HepG2 (cell line): ENCODE results near the gene EPHA6. TPM values are rescaled to one million over a fixed set of nuclear protein-coding genes. Genes with fewer than 3 reads are reported as not detected.

Source experiments
- ATAC-seq: fragments of 200-7000 bp; cut with Tn5 transposase; 3 replicates; pipeline ENCODE4 v1.9.1; 2020; ENCODE audit warnings: mild to moderate bottlenecking, moderate library complexity
- BruUV-seq: library from RNA; stranded (reverse); fragments of 400-500 nt; replicated peaks from 2 replicates; lab custom pipeline; 2021; lab: Mats Ljungman, UMichigan
- CTCF ChIA-PET: fragments of 300-600 bp; formaldehyde crosslinking; extraction: SDS; loops from one replicate; lab custom pipeline; 2021; ENCODE audit warnings: low total read pairs, inconsistent platforms, low intra/inter-chr PET ratio; lab: Yijun Ruan, JAX
- POLR2A ChIA-PET: fragments of 350-600 bp; sonication (Branson Sonifier 250); formaldehyde crosslinking; loops from one replicate; lab custom pipeline; 2020; ENCODE audit warnings: antibody characterized with exemption, inconsistent platforms; lab: Yijun Ruan, JAX
- DNase-seq: peaks from one replicate; pipeline ENCODE4 v3.0.0-alpha.2; 2015; ENCODE audit warnings: low spot score
- FAIRE-seq: peaks from 3 replicates; lab custom pipeline; 2011; peaks lifted over from hg19 to GRCh38; lab: Jason Lieb, UNC
- H2AFZ ChIP-seq: one replicate; pipeline ENCODE4 v1.6.1; 2011; ENCODE audit warnings: low read length, inconsistent platforms
- H3K27ac ChIP-seq: fragments of 300-600 bp; 3 replicates; pipeline ENCODE4 v1.8.0; 2011; ENCODE audit warnings: mixed run types, mild to moderate bottlenecking, mixed read lengths, low read length, inconsistent platforms; ENCODE audit not compliant: insufficient read depth; ENCODE audit errors: extremely low read length
- H3K27me3 ChIP-seq, 2 experiments: fragments of 200-600 bp in 1 of 2; 2 replicates in 1 of 2; 3 replicates in 1 of 2; pipeline versions ENCODE4 v1.6.0 to v1.8.0; 2011; ENCODE audit warnings: low read length in 2 of 2, mild to moderate bottlenecking in 2 of 2, moderate library complexity in 2 of 2, inconsistent platforms in 1 of 2; ENCODE audit not compliant: insufficient read depth in 2 of 2, control insufficient read depth in 1 of 2
- H3K36me3 ChIP-seq, 2 experiments: fragments of 200-600 bp in 1 of 2; replicated peaks in 1 of 2; 2 replicates in 1 of 2; 3 replicates in 1 of 2; pipeline versions ENCODE4 v1.5.1 to v1.8.0; 2011; ENCODE audit warnings: low read length in 2 of 2, inconsistent platforms in 1 of 2; ENCODE audit not compliant: insufficient read depth in 2 of 2, control insufficient read depth in 1 of 2
- H3K4me1 ChIP-seq: 2 replicates; pipeline ENCODE4 v1.5.1; 2012; ENCODE audit warnings: low read length, inconsistent platforms; ENCODE audit not compliant: insufficient read depth
- H3K4me2 ChIP-seq: 2 replicates; pipeline ENCODE4 v1.6.0; 2011; ENCODE audit warnings: low read depth, low read length, inconsistent platforms
- H3K4me3 ChIP-seq, 3 experiments: fragments of 200-600 bp in 1 of 3; sonication (generic), shearing (Covaris generic) in 1 of 3; replicated peaks in 1 of 3; 2 replicates each; pipeline ENCODE4 v1.5.1; 2011 to 2016; ENCODE audit warnings: low read length in 3 of 3, inconsistent platforms in 2 of 3, low read depth in 2 of 3, mild to moderate bottlenecking in 2 of 3, control low read depth in 1 of 3, mixed read lengths in 1 of 3; ENCODE audit not compliant: insufficient read depth in 1 of 3
- H3K79me2 ChIP-seq: one replicate; pipeline ENCODE4 v1.6.1; 2011; ENCODE audit warnings: low read length, inconsistent platforms; ENCODE audit not compliant: insufficient read depth
- H3K9ac ChIP-seq: 2 replicates; pipeline ENCODE4 v1.6.0; 2011; ENCODE audit warnings: mild to moderate bottlenecking, low read depth, low read length, inconsistent platforms; ENCODE audit not compliant: insufficient read depth
- H3K9me3 ChIP-seq: 2 replicates; pipeline ENCODE4 v1.5.1; 2012; ENCODE audit warnings: mild to moderate bottlenecking, low read length
- H4K20me1 ChIP-seq: 2 replicates; pipeline ENCODE4 v1.6.0; 2011; ENCODE audit warnings: inconsistent platforms, mild to moderate bottlenecking, low read length, moderate library complexity; ENCODE audit not compliant: insufficient read depth
- FOXJ3 ChIP-seq: sonication (generic); formaldehyde crosslinking; IDR thresholded peaks from 2 replicates; pipeline ENCODE4 v1.4.0; 2020; ENCODE audit warnings: missing genetic modification reagents, mild to moderate bottlenecking, borderline replicate concordance
- HMGA1 ChIP-seq: sonication (generic); formaldehyde crosslinking; conservative IDR thresholded peaks from 2 replicates; pipeline ENCODE4 v1.4.0; 2020; ENCODE audit warnings: missing genetic modification reagents
- HNF1A ChIP-seq, 2 experiments: sonication (generic) in 1 of 2; formaldehyde crosslinking in 1 of 2; IDR thresholded peaks; 2 replicates each; pipeline versions ENCODE4 v1.4.0 to v1.6.1; 2016 to 2020; ENCODE audit warnings: borderline replicate concordance in 1 of 2, low read depth in 1 of 2, mild to moderate bottlenecking in 1 of 2, missing genetic modification reagents in 1 of 2
- PAF1 ChIP-seq: IDR thresholded peaks from 2 replicates; pipeline ENCODE4 v1.6.1; 2016; ENCODE audit warnings: missing genetic modification reagents, missing compliant biosample characterization
- PHF21A ChIP-seq: sonication (generic); formaldehyde crosslinking; IDR thresholded peaks from 2 replicates; pipeline ENCODE4 v1.5.0; 2020; ENCODE audit warnings: mild to moderate bottlenecking, missing genetic modification reagents
- POLR2G ChIP-seq: fragments of 200-400 bp; formaldehyde crosslinking; IDR thresholded peaks from 2 replicates; pipeline ENCODE4 v1.6.1; 2018; ENCODE audit warnings: mild to moderate bottlenecking, low read depth, low read length, moderate library complexity
- RARA ChIP-seq: IDR thresholded peaks from 2 replicates; pipeline ENCODE4 v1.6.1; 2016; ENCODE audit warnings: missing genetic modification reagents, missing compliant biosample characterization
- SATB2 ChIP-seq: sonication (generic); formaldehyde crosslinking; IDR thresholded peaks from 2 replicates; pipeline ENCODE4 v1.5.0; 2020; ENCODE audit warnings: missing genetic modification reagents
- SMAD3 ChIP-seq: sonication (generic); formaldehyde crosslinking; IDR thresholded peaks from 2 replicates; pipeline ENCODE4 v1.4.0; 2020; ENCODE audit warnings: missing genetic modification reagents
- SNAPC4 ChIP-seq: sonication (generic); formaldehyde crosslinking; IDR thresholded peaks from 2 replicates; pipeline ENCODE4 v1.4.0; 2020; ENCODE audit warnings: mild to moderate bottlenecking, missing genetic modification reagents
- TFDP2 ChIP-seq: sonication (generic); formaldehyde crosslinking; IDR thresholded peaks from 2 replicates; pipeline ENCODE4 v1.4.0; 2020; ENCODE audit warnings: missing genetic modification reagents
- ZC3H13 ChIP-seq: sonication (generic); formaldehyde crosslinking; IDR thresholded peaks from 2 replicates; pipeline ENCODE4 v1.8.1; 2023; ENCODE audit warnings: mild to moderate bottlenecking, missing genetic modification reagents, moderate library complexity
- ZSCAN9 ChIP-seq: IDR thresholded peaks from 2 replicates; pipeline ENCODE4 v1.6.1; 2016; ENCODE audit warnings: borderline replicate concordance
- WGBS: methylation state at CpG from one replicate; pipeline ENCODE4 v1.1.6; 2017; ENCODE audit warnings: low lambda C conversion rate; 5-methylcytosine and 5-hydroxymethylcytosine counted together
- in situ Hi-C: cut with HindIII; loops from 2 replicates; pipeline ENCODE4 v1.10.0; 2017; ENCODE audit warnings: low pct_unique_long_range_greater_than_20kb; ENCODE audit not compliant: extremely low pct_ligation_motif_present
- intact Hi-C: fragments of 100-400 bp; cut with micrococcal nuclease; formaldehyde crosslinking; loops from one replicate; pipeline ENCODE4 v1.10.0; 2022; ENCODE audit not compliant: unreplicated experiment
- polyA plus RNA-seq, 8 experiments: library from polyadenylated mRNA; depleted of rRNA in 3 of 8; stranded (reverse) in 7 of 8; unstranded in 1 of 8; fragments of >200 nt; fragmentation: Illumina TruSeq in 4 of 8; extraction: Trizol in 4 of 8; gene quantifications; 2 replicates each; pipeline versions ENCODE4 v1.2.1 to v1.2.3, GENCODE V29; 2011 to 2016; ENCODE audit warnings: low read depth in 4 of 8, missing spikeins in 1 of 8, mixed read lengths in 1 of 8; ENCODE audit not compliant: insufficient read depth in 1 of 8
- total RNA-seq, 5 experiments: library from RNA; depleted of rRNA; stranded (reverse); fragments of >200 nt; fragmentation: Illumina TruSeq; extraction: Trizol; gene quantifications; 2 replicates each; pipeline ENCODE4 v1.2.3, GENCODE V29; 2016; ENCODE audit warnings: low read depth in 1 of 5

The EPHA6 gene
- total and polyA plus RNA-seq, 2 of the 13 experiments (the other 11 are each of a cell fraction or from before 2014, with no cell fraction given) = not detected

GRCh38 chr3:97010881-97011657, 196.7 kb downstream of the EPHA6 start (continued):
- TF ChIP-seq PAF1 (CRISPR knock-in tag) (no peak), ZC3H13 (CRISPR knock-in tag) (no peak), HMGA1 (CRISPR knock-in tag) (no peak), SATB2 (CRISPR knock-in tag) (no peak), POLR2G (no peak), PHF21A (no peak)

GRCh38 chr3:97021778-97022177, 207.4 kb downstream of the EPHA6 start:
- intact Hi-C loops = no loop called here
- DNase-seq (no peak), FAIRE-seq (no peak), ATAC-seq (no peak)
- Histone ChIP-seq H3K9ac (no peak overlapping the region), H3K4me2 (no peak overlapping the region), H3K79me2 (no peaks in the 10 kb centered on the region), H3K27ac (no peak overlapping the region), H3K27me3 (no peaks in the 10 kb centered on the region), H3K4me1 (no peaks in the 10 kb centered on the region), H3K4me3 (no peak overlapping the region), H3K9me3 (no peaks in the 10 kb centered on the region), H2AFZ (no peak overlapping the region), H4K20me1 (no peaks in the 10 kb centered on the region), H3K36me3 (no peaks in the 10 kb centered on the region)
- WGBS = 0% methylated on average over 1 of the region's 1 CpG
- ChIA-PET CTCF (no interaction called here), POLR2A (no interaction called here)
- in situ Hi-C loops = no loop called here
- BruUV-seq = no TSS peak
- TF ChIP-seq RARA (CRISPR knock-in tag) (no peak), ZSCAN9 (CRISPR knock-in tag) (no peak), HNF1A (IDR thresholded peaks at IDR 0.05; ENCODE audit: low read depth) (no peak), HNF1A (CRISPR knock-in tag; IDR thresholded peaks at IDR 0.05; ENCODE audit: borderline replicate concordance) (no peak), FOXJ3 (no peak), TFDP2 (CRISPR knock-in tag) (no peak), SNAPC4 (no peak), SMAD3 (no peak)
